ENCODE measurements around the gene CADM2.
"Not testable (repeated sequence)": the region's sequence is repeated elsewhere in the genome, so short reads cannot be mapped to it uniquely, and the experiment has no call there.

Gene CADM2

DNA sequence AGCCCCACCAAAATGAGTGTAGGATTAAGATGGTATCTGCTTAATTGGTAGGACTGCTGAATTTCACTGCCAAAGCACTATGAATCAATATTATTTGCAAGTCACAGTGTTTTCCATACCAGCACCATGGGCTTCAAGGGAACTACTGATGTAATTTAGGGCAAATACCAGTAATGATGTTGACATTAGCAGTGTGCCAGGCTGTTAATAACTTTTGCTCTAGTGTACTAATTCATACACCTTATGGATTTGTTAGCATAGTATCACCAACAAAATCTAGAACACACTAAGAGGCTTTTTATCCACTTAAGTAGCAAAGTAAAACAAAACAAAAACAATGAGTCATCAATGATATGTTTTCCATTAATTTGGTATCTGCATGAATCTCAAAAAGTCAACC lies 888.2 kb downstream of the CADM2 start:
- DNase-seq: no peak

DNA sequence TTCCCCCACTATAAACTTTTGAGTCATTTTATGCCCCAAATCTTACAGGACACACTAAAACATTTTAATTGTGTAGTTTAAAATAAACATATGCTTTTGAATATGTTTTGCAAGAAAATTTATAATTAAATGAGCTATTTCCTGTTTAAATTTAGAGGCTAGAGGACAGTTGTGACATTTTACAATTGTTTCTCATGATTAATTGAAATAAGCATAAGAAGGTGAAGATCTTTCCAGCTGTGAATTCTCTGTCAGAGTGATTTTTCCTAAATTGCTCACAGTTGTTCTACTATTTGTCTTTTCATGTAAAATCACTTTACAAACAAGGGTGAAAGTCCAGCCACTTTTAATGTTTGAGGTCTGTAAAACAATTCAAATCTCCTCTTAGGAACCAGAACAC lies 892.3 kb downstream of the CADM2 start:
- DNase-seq: no peak

DNA sequence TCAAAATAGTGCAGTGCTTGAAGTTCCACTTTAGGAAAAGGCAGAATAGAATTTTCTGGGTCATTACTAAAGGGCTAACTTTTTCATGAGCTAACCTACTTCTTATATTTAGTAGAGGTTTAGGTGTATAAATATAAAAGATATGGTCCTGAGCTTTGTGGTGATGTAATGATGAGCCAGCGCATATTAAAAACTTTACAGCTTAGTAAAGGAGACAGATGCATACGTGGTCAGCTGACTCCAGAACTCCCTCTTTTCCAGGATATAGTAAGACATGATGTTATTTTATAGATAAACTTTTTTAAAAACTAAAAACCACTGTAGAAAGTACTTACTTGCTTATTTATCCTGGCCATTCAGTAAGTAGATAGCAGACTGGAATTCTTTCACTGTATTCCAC lies 895.0 kb downstream of the CADM2 start:
- DNase-seq: no peak

DNA sequence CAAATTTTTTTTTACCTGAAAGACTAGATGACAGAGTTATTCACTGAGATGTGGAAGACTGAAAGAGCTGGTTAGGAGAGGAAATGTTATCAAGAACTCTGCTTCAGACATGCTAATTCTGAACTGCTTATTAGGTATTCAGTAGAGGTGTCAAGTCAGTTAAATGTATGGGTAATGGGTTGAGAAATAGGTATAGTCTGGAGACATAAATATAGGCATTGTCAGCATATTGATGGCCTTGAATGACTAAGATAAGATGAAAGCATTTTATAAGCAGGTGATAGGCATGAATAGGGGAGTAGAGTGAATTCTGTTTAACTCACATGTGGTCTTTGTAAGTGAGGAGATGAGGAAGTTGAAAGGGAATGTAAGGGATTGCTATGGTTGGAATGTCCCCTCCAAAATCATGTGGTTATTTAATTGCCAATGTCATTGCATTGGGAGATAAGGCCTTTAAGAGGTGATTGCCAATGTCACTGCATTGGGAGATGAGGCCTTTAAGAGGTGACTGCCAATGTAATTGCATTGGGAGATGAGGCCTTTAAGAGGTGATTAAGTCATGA lies 904.2 kb downstream of the CADM2 start:
- DNase-seq: no peak

DNA sequence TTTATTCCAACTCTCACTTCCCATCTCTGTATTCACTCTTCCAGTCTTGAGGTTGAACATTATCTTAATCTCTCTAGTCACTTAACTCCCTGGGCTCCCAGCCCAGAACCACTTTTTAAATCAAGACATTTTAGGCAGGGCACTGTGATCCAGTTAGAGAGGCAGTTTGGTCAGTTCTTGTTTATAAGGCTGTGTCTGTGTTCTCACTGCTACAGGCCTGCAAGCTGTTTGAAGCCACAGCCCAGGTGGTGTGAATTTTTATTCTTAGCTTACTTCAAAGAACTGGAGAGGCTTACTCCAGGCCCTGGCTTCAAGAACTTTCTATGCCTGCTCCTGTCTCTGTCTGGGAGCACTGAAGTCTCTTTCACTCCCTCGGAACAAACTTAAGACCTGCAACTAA lies 906.1 kb downstream of the CADM2 start:
- no peak for DNase-seq

DNA sequence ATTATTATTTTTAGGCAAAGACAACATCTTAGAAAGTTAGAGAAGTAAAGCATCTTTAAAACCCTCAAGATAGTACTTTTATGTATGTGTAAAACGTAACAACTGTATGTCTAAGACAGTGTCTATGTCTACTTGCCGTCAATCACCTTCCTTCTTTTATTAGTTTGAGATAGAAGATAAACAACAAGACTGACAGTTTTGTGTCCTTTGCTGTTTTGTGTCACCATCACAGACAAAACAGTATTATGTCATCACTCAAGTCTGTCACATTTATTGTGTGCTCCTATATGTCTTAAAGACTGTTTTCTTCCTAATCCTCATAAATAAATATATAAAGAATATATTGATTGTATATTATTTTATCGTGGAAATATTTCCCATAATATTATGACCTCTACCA lies 908.3 kb downstream of the CADM2 start:
- no peak for DNase-seq

DNA sequence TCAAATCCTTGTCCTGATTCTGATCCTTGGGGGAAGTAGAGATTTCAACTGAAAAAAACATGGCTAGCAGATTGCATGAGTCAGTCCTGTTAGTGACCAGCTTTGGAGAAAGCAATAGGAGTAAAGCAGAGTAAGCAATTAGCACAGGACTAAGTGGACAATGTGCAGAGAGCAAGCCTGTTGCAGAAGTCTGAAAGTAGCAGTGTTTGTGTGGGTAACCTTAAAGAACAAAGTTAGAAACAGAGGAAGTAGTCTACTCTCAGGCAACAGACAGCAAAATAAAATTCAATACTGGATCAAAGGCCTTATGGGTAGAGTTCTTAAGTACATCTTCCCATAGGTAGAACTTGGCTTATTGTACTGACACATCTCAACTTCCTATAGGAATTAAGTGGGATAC lies 916.8 kb downstream of the CADM2 start:
- no peak for DNase-seq

DNA sequence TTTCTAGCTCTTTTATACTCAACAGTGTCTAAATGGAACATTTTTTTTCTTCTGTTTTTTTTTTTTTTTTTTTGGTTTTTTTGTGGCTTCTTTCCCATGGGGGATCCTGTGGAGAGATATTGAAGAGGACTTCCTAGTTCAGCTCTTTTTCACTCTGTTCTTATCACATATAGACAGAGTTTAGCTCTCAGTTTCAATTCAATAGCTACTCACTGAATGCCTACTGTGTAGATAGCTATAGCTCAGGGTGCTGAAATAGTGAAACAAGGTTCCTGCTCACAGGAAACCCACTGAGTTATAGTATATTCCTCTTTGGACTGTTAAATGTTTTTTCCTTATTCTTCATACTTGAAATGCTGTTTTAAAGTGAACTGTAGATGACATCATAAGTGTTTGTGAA lies 918.8 kb downstream of the CADM2 start:
- no peak for DNase-seq

DNA sequence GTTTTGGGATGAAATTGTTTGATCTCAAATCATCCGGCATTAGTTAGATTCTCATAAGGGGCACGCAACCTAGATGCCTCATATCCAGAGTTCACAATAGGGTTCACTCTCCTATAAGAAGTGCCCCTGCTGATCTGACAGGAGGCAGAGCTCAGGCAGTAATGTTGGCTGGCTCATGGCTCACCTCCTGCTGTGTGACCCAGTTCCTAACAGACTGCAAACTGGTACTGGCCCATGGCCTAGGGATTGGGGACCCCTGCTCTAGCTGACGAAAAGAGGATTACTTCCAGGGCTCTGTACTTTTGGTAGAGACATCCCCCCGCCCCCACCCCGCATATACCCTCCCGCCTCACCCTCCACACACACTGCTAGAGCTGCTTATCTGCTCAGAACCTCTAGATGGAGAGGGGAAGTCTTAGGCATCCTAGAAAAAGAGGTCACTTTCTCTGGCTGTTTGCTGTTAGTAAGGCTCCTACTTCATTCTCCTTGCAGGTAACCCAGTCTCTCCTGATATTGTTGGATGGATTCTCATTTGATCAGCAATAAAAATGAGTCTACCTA lies 923.1 kb downstream of the CADM2 start:
- DNase-seq: no peak

DNA sequence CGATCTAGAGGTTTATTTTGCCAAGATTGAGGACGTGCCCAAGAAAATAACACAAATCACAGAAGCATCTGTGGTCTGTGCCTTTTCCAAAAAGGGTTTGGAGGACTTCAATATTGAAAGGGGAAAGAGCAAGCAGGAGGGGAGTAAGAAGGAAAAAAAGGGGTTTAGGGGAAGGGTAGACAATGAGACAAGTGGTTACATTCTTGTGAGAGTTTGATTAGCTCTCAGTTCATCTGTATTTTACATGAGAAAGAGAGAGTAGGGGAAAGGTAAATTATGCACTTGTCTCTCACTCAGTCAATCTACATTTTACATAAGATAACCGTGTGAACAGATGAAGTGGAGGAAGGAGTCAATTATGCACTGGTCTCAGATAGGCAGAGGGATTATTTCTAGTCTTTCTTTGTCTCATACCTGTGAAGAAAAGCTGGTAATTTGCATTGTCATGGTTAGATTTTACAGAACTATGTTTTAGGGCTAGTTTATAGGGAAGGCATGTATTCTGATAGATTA lies 931.3 kb downstream of the CADM2 start:
- no peak for DNase-seq

DNA sequence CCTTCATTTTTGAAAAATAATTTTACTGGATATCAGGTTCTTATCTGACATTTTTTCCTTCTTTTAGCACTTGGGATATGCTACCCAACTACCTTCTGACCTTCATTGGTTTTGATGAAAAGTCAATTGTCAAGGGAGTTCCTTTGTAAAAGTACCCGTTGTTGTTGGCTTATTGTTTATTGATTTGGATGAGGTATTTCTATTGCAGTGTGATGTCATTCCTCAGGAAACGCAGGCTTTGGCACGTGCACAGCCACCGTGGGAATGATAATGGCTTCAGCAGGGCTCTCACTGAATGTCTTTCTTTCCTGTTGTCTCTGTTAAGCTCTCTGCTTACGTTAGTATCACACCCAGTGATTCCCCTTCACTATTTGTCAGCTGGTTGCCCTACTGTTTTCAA lies 944.6 kb downstream of the CADM2 start:
- DNase-seq: no peak

DNA sequence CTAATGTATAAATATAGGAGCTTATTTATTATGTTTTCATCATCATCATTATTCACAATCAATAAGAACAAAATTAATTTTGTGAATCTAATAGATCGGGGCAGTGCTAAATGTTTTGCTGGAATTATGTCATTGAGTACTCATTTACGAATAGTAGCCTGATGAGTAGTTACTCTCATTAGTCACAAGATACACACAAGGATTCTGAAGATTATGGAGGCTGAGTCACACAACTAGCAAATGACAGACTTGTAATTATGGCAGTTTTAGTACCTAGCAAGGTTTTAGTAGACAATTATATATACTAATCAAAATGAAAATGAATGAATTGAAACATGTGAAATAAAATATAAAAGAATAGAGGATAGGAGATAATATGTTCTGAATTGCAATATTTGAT lies 954.2 kb downstream of the CADM2 start:
- no peak for DNase-seq

DNA sequence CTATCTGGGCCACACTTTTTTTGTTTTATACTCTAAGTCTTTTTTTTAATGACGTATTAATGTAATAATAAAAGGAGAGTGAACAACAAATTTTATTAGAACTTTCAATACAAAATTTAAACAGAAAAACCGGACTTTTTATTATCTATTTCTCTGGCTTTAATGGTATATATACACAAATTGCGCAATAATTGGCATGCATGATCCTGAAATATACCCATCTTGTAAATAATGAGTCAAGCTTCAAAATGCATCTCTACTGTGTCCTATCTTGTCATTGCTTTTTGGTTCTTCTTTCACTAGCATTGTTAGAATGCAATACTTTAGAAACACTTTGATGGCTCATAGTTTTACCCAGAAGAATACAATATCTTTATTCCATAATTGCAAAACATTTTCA lies 963.6 kb downstream of the CADM2 start:
- DNase-seq: no peak

DNA sequence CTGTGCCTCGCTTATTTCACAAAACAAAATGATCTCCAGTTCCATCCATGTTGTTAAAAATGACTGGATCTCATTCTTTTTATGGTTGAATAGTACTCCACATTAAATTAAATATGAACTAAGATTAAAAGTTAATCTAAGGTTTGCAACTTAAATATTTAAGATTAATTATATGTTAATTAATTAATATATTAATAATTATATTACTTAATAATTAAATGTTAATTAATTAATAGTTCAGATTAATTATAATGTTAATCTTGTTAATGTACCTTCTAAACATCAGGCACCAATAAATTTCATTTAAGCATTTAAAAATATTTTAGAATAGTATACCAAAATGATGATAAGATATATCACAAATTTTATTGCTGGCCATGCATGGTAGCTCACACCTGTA lies 971.9 kb downstream of the CADM2 start:
- no peak for DNase-seq

DNA sequence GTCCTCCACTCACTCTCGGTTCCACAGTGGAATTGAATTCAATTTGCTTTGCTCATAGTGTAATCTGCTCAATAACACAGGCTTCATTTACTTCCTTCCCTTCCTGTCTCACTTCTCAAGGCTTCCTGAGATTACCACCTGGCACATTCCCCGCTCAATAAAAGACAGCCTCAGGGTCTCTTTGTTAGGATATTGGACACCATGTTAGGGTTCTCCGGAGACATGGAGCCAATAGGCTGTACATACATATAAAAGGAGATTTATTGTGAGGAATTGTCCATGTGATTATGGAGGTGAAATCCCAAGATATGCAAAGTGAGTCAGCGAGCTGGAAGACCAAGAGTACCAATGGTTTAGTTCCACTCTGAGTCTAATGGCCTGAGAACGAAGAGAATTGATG lies 974.5 kb downstream of the CADM2 start:
- DNase-seq: no peak

DNA sequence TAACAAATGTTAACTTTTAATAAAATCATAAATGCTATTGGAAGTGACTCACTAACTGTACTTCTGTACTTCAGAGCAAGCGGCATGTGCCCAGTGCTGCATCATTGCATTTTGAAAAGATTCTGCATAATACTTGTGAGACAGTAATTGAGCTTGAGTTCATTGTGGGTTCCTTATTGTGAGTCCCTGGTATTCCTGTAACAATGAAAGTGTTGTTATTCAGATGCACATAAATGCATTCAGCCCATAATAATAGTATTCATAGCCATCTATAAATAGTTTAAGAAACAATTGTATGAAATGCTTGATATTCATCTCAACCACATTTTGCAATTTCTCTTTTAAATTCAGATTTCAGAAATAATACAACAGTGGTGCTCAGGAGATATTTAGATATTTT lies 976.4 kb downstream of the CADM2 start:
- DNase-seq: no peak

DNA sequence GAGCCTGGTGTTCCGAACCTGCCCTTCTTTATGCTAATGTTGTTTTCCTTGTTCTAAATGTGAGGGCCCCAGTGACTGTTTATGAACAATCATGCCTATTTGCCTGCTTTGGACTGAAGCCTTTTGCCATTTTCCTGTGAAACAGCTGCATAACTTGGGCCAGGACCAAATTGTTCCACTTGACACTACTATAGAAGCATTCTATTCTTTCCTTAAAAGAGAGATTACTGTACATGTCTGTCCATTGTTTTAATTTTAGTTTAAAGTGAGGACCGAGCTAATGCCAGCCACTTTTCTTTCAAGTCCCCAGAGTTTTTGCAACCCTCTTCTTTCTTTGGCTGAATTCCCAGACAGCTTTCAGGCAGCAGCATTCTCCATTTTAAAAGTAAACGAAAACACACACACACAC lies 980.3 kb downstream of the CADM2 start:
- no peak for DNase-seq

DNA sequence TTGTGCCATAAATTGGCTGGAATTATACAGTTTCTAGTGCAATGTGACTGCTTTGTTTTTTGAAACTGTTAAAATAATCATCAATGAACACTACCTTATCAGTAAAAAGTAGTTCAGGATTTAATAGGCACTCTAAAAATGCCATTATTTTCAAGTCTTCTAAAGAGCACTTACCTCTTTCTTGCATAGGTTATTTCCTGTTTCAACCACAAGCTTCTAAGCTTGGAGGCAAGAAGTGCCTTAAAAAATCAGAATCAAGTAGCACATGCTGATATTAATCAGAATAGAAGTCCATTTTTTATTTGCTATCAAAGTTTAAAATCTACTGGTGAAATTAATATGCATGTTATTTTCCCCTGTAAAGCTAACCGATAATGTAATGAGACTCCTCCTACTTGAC lies 991.6 kb downstream of the CADM2 start:
- no peak for DNase-seq

DNA sequence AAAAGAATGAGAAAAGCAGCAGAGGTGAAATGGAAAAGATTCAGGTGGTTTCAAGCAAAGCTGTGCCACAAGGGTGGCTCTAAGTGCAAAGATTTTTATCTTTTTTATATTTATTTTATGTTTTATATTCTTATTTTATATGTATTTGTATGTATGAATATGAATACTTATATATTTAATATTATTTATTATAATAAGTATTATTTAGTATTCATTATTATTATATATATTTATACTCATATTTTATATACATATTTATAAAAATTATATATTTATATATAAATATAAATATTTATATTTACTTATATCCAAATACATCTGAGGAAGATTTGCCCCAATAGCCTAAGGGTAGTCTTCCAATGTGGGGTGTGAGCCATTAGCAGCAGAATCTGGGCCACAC lies 1002.0 kb downstream of the CADM2 start:
- DNase-seq: no peak

DNA sequence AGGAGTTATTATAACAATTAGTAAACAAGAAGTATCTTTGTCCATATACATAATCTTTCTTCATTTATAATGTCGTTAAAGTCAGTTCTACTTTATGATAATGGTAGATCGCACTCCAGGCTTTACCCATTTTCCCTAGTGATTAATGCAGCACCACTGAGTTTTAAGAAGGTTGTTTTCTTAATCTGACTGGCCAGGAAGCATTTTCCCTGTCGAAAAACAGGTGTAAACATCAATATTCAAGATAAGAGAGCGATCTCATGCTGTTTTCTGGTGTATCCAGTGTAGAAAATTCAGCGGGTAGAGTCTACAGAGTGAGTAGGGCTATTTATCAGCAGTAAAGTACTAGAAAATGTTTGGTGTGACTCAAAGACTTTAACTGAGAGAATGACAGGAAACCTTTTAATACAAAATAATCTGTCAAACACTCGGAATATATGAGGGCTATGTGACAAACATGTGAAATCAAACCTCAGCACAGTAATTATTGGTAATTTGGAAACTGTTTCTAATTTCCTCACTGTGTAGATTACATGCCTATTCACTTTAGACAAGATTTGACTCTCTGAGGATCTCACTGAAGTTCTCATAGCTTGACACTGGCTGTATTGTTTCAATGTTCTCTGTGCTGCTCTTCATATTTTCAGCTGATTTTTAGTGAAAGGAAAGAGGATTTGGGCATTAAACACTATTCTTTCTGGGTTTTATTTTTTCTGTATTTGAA lies 1019.0 kb downstream of the CADM2 start:
- DNase-seq: no peak

DNA sequence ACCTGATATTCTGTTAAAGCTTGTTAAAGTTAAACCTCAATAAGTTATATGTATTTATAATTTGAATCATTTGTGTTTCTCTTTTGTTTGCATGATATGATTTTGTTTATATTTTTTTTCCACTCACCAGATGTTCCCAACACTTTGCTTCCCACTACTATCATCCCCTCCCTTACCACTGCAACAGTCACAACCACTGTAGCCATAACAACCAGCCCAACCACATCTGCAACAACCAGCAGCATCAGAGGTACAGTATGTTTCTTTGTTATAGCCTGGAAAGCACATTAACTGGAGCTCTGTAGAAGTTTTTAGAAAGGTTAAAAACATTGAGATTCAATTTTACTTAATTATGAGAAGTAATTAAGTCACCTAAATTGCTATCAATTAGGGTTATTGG lies 1020.2 kb downstream of the CADM2 start:
- no peak for DNase-seq

DNA sequence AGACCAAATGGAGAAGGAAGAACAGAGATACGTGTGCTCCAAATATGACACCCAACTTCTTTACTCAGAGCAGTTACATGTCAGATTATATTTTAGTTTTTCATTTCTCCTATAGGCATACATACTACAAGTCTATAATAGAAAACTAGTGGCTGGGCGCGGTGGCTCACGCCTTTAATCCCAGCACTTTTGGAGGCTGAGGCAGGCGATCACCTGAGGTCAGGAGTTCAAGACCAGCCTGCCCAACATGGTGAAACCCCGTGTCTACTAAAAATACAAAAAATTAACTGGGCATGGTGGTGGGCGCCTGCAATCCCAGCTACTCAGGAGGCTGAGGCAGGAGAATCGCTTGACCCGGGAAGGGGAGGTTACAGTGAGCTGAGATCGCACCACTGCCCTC lies 1030.8 kb downstream of the CADM2 start:
- not testable (repeated sequence) for DNase-seq

DNA sequence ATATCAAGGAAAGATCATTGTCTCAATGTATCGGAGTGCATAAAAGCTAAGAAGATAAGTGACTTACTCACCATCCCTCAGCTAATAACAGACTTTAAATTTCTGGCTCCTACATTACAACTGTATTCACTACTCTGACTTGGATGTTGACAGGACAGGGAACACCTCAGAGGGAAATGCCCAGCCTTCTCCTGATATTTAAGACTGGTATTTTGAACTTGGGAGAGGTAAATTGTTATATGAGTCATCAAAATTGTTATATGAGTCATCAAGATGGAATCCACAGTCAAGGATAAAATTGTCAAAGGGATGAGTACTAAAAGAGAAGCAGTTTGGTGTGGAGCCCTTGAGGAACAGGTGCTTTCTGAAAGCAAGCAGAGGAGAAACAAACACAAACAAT lies 1070.8 kb downstream of the CADM2 start:
- no peak for DNase-seq

DNA sequence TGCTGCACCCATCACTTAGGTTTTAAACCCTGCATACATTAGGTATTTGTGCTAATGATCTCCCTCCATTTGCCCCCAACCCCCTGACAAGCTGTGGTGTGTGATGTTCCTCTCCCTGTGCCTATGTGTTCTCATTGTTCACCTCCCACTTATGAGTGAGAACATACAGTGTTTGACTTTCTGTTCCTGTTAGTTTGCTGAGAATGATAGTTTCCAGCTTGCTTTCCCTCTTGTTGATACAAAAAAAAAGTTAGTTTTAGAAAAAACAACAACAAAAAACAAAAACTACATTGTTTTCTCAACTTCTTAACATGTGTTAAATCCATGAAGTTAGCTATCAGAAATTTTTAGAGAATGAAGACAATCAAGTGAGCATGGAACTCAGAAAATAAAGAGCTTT lies 1079.1 kb downstream of the CADM2 start:
- no peak for DNase-seq

Data from T-helper 1 cell (primary cell).